Activated naive CD4-positive, alpha-beta T cell (primary cell): Measurements from ENCODE around the gene DLG4.

Source experiments
- DNase-seq, 4 experiments: peaks; one replicate each; lab custom pipeline; 2025; lab: John Stamatoyannopoulos, UW

Gene DLG4

DNA sequence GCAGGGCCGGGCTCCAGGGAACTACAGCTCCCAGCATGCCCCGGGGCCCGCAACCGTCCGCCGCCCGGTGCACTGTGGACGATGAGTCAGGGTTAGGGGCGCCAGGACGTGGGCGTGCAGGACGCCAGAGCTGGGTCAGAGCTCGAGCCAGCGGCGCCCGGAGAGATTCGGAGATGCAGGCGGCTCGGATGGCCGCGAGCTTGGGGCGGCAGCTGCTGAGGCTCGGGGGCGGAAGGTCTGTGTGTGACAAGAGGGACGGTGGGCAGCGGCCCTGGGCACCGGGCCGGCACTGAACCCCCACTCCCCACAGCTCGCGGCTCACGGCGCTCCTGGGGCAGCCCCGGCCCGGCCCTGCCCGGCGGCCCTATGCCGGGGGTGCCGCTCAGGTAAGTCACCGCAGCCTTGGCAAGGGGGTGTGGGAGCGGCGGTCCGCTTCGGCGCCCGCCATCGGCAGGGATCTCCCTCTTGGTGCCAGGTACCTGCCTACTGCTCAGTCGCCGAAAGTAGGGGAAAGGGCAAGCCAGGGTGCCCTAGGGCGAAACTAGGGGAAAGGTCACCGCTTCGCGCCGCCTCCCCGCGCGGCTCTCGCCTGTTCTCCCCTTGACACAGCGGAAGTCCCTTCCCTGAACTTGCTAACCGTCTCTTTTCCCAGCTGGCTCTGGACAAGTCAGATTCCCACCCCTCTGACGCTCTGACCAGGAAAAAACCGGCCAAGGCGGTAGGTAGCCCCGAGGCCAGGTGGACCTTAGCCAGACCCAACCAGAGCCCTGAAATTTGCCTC, at the start of gene DLG4, which contains the start of gene ACADVL:
DLG4 (minus strand) TSS at position 25 of the 781 bp plus-strand sequence.
ACADVL (plus strand) TSS at position 127 of the 781 bp plus-strand sequence; CDS start at position 174, 47 bp downstream.
- peak in 3 of 4 experiments; percentile 44 to 65 (median 63) for DNase-seq

DNA sequence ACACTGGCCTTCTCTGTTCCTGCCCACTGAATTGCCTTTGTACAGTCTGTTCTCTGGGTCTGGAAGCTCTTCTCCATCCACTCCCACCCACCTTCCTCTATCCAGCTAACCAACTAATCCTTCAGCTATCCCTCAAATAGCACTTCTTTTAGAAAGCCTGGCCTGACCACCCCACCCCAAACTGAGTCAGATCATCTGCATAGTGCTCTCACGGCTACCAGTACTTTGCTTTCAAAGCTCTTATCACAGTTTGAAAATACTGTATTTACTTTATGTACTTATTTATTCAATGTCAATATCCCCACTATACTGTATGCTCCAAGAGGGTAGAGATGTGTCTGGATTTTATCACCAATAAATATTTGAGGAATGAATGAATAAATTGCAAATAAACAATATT, 47.1 kb upstream of the DLG4 start:
- DNase-seq: no peak

DNA sequence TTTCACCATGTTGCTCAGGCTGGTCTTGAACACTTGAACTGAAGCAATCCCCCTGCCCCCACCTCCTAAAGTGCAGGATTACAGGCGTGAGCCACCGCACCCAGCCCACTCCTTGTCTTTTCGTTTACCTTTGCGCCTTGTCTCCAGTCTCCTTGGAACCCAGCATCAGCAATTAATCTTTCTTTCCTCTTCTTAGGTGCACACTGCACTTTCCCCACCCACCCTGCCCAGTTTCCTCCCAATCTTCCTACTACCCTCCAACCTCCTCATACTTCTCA, 44.1 kb upstream of the DLG4 start:
- no peak for DNase-seq

DNA sequence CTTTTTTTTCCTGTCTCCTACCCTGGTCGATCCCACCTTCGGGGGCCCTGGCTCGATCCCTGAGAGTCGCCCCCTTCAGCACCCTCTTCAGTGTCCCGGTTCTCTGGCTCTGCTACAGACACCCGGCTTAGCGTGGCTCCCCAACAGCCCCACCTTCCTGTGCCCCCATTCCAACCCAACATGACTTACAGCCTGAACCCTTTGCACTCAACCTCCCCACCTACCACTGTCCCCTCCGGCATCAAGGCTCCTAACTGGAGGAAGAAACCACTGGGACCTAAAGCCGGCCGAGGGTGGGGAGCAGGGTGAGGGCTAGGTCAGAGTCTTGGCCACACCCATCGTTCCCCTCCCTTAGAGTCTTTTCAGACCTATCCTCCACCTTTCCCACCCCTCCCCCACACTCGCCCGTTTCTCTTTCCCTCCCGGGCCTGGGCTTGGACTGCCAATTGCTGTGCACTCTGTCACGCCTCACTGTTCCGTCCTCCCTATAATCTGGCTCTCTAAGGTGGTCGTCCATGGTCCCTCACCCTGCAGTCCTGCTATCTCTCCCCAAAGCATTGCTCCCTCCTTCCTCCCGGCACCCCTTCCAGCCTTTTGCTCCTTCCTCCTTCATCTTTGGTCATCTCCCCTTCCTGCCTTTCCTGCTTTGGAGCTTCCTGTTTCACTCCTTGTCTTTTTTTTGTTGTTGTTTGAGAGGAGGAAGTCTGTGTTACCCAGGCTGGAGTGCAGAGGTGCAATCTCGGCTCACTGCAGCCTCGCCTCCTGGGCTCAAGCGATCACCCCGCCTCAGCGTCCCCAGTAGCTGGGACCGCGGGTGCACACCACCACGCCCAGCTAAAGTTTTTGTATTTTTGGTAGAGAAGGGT, 43.5 kb upstream of the DLG4 start:
- no peak for DNase-seq

DNA sequence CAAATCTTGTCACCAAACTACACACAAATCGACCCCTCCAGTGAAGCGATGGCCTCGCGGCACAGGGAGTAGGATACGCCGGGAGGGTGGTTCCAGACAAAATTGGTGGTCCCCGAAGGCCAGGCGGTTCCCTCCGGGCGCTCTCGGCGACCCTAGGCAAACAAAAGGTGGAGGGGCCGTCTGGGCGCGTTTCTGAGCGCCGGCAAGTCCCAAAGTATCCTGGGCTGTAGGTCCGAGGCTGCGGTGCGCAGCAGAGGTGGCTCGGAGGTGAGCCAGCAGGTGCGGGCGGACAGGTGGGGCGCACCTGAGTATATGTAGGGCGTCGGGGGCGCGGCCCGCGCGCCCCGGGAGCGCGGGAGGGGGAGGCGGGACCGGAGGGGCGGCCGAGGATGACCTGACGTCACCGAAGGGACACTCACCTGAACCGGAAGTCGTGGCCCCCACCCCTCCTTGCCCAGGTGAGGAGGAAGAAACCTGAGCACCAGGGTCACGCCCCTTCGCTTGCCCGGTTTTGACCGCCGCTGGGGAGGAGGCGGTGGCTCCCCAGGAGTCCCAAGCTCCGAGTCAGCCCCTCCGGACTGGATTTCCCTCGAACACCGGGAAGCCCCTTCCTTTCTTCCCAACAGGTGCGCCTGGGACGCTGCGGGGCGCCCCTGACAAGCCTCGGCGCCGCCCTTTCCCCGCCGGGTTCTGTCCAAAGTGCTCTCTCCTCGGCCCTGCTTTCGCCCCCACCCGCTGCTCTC, 42.7 kb upstream of the DLG4 start, which contains the start of gene CLDN7:
CLDN7 (minus strand) TSS at position 287 of the 743 bp plus-strand sequence. CDS start 435 bp downstream, outside the sequence.
- no peak for DNase-seq

DNA sequence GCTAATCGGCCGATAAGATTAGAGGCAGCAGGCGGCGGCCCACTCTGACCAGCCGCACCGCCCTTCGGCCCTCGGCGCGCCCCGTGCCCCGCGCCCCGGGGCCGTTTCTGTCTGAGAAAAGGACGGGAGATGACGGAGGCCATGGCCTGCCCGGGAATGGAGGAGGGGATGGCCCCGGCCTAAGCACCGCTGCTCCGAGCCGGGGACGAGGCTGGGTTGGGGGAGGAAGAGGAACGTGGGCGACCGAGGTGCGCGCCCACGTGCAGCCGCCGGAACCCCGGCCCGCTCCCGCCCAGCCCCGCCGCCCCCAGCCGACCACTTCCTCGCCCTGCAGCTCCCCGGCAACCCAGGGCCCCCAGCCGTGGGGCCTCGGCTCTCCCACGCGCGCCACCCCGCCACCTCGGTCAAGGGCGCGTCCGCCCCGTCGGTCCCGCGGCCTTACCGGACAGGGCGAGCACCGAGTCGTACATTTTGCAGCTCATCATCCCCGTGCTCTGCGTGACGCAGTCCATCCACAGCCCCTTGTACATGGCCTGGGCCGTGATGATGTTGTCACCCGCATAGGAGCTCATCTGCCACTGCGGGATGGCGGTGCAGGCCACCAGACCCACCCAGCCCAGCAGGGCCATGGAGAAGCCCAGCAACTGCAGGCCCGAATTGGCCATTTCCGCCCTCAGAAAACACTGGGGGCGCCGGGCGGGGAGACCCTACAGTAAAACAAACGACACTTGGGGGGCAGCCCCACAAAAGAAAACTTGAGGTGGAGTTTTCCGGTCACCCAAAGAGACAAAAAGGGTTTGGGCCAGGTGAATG, 41.9 kb upstream of the DLG4 start:
- no peak for DNase-seq

DNA sequence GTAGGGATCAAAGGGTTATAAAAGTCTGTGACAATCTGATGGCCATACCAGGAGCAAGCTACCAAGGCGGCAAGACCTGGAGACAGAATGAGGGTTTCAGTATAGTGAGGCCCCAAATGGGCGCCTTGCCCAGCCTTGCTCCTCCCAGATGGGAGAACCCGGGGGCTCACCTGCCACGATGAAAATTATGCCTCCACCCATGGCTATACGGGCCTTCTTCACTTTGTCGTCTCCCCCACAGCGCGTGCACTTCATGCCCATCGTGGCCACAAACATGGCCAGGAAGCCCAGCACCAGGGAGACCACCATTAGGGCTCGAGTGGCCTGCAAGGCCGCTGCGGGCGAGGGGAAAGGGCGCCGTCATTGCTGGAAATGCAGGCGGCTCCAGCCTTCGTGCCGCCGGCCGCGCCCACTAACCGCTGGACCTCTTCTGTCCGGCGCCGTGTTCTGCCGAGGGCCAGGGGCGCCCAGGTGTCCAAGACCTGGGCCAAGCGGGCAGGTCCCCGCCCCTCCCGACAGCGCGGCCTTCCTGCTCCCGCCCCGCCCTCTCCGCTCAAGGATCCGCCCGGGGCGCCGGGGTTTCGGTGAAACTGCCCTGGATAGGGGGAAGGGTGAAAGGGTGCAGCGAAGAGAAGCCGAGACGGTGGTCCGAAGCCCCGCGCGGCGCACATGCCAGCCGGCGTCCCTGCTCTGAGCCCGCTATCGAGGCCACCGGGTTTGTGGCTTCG, 41.2 kb upstream of the DLG4 start:
- peak in 1 of 4 experiments; percentile 31 for DNase-seq

DNA sequence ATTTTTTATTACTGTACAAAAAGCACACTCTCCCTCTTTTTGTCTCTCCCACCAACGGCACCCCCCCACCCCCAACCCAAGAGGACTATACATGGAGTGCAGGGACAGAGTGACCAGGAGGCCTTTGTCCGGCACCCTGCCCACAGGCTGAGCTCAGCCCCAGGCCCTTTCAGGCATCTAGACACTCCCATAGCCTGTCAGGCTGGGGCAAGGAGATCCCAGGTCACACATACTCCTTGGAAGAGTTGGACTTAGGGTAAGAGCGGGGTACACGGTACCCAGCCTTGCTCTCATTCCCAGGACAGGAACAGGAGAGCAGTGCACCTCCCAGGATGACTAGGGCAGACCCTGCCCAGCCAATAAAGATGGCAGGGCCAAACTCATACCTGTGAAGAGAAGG, 40.5 kb upstream of the DLG4 start:
- no peak for DNase-seq

DNA sequence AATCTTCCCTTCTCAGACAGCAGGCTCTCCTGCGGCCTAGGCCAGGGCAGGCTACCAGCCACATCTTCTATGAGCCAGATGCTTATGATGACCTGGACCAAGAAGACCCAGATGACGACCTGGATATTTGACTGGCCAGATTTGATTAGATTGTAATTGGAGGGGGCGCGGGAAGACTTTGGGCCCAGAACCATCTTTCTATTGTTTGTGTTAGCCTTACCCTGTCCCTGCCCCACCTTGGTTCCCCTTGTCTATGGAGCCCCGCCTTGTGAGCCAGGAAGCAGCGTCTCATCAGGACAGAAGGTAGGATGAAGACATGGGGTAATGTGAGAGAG, 39.9 kb upstream of the DLG4 start:
- no peak for DNase-seq

DNA sequence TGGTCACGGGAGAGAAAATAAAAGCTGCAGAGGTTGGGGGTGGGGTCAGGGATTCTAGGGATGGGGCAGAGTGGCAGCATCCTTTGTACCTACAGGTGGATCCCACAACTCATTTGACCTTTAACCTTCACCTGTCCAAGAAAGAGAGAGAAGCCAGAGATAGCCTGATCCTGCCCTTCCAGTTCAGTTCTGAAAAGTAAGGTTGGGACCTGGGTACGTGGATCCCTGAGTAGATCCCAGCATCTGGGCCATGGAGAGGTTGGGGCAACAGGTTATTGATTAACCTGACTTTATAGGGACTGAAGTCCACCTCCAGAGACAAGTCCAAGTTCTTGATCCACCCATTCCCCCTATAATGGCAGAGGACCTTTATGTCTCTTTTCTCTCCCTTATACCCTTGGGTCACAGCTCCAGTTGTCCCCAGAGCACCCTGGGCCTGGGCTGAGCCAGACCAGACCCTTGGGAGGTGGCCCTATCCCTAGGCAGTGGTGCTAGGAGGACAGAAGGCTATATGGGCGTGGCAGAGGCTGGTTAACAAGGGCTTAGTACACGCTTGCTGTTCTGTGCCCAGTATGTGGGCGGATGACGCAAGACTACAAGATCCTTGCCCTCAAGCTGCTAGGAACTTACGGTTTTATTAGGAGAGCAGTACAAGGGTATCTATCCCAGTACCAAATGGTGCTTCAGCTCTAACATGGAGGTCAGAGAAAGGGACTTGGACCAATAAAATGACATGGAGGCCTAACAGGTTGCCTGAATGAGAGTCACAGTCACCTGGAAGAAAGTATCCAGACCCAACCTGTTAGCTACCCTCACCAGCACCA, 39.3 kb upstream of the DLG4 start:
- no peak for DNase-seq

DNA sequence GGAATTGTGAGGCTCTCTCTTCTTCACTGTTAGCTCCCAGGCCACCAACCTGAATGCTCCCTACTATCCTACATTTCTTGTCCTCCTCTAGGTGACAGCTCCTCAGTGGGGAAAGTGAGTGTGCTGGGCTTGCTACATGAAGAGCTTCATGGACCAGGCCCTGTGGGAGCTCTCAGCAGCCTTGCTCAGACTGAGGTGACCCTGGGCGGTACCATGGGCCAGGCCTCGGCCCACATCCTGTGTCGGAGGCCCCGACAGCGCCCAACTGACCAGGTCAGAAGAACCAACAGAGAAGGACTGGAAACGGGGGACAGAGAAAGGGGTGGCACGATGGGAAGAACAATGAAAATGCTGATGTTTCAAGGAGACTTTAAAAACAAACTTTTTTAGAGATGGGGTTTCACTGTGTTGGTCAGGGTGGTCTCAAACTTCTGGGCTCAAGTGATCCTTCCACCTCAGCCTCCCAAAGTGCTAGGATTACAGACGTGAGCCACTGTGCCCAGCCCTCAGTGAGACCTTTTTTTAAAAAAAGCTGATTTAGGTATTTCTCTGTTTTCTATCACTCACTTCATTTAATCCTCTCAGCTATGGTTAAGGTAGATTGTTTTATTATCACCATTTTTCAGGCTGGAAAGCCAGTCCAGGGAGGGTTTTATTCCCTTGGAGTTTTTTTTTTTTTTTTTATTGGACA, 37.3 kb upstream of the DLG4 start:
- no peak for DNase-seq

DNA sequence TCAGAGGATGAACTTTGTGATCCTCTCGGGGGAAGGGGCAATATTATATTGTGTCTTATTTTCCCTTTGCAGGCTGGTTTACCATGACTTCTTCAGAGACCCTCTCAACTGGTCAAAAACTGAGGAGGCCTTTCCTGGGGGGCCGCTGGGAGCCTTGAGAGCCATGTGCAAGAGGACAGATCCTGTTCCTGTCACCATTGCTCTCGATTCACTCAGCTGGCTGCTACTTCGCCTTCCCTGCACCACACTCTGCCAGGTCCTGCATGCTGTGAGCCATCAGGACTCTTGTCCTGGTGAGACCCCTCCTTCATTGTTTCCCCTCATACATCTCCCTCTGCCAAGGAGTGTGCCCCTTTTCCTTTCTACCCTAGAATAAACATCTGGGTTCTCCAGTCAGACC, 34.9 kb upstream of the DLG4 start:
- DNase-seq: no peak

DNA sequence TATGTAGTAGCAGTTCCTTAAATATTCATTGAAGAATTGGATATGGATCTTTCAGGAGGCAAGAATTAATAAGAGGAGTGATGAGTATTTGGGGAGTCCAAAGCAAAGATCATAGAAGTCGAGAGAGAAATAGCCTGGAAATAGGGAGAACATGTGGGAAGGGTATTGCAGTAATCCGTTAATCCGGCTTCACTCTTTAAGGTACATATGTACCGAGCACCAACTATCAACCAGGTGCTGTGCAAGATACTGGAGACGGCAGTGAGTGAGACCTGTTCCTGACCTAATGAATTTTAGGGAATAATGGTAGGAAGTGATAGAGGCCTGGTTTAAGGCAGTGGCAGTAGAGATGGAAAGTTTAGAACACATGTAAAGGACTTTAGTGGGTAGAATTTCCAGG, 33.4 kb upstream of the DLG4 start:
- DNase-seq: no peak

DNA sequence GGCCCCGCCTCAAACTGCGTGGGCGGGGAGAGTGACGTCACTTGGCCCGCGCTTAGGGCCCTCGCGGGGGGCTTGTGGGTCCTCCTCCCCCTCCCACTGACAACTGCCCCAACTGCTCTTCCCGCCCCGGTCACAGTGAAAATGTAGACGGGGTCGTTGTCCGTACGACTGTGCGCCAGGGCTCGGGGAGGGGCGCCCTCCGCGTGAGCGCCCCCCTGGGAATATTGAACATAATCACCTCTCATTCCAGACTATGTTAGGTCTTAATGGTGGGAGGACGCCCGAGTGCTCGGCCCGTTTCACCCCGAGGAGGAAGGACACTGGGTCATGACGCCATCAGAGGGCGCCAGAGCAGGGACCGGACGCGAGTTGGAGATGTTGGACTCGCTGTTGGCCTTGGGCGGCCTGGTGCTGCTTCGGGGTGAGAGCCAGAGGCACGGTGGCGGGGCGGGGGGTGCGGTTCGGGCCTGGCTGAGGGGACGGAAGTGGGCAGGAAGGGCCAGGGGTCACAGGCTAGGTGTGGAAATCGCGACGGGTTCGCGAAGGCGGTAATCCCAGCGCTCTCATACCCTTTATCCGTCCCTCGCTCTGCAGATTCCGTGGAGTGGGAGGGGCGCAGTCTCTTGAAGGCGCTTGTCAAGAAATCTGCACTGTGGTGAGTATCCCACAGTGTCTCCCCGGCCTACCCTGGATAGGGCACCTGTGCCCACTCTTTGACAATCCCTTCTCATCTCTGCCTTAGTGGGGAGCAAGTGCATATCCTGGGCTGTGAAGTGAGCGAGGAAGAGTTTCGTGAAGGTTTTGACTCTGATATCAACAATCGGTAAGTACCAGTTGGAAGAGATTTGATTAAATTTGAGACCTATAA, 32.8 kb upstream of the DLG4 start, which contains the start of gene ELP5:
ELP5 (plus strand) TSS at position 40 of the 868 bp plus-strand sequence; CDS start at position 376, 336 bp downstream.
- peak; percentile 70 to 77 (median 73) for DNase-seq

DNA sequence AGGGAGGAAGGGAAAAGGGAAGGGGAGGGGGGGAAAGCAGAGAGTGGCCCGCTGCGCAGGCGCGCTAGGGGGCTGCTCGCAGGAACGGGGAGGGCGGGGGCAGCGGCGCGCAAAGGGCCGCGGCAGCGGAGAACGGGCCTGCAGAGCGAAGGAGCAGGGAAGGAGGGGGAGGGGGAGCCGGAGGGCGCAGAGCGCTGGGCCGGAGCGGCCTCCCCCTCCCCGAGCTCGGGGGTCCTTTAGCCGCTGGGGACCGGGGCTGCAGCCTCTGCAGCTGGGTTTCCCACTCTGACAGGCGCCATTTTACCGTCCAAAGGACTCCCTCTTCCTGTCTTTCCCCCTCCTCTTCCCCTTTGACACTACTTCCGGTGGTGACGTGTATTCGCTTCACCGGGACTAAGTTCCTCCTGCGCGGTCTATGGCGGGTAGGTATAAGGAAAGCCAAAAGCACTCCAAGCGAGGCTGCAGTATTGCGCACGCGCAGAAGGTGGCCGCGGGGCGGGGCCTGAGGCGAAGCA, 32.1 kb upstream of the DLG4 start, which contains the start of gene CTDNEP1:
CTDNEP1 (minus strand) TSS at position 74 of the 515 bp plus-strand sequence. CDS start 438 bp downstream, outside the sequence.
- peak; percentile 98 to 99 (median 98) for DNase-seq

DNA sequence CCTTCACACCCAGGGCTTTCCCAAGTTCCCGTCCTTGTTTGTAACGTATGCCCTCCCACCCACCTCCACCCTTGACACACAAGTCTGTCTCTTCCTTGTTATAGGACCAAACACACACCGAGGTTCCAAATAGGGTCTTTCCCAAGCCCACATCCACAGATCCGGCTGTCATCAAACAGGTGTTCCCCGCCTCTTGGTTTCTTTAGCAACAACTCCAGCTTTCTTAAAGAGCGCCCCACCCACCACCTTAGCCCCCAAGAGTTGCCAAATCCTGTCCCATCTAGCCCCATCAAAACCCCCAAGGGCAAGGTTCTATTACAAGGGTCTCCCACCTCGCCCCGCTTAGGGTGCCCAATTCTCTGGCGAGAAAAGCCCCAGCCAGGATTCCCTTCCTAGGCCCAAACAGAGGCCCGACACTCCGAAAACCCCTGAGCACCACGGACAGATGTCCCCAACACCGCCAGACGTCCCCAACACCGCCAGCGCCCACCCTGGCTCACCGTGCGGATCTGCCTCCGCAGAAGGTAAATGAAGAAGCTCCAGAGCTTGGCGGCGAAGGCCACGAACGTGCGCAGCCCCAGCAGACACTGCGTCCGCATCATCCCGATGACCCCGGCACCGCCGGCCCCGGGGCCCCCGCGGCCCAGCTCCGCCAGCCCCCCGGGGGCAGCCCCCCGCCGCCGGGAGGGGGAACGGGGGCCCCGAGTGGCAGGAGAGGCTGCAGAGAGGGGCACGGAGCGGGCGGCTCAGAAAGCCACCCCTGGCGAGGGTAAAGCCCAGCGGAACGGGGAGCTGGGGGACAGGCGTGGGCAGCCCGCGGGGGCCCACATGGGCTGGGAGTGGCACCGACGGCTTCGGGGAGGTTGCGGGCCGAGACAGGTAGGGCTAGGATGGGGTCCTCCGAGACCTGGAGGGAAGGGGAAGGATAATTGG, 31.3 kb upstream of the DLG4 start:
- no peak for DNase-seq

DNA sequence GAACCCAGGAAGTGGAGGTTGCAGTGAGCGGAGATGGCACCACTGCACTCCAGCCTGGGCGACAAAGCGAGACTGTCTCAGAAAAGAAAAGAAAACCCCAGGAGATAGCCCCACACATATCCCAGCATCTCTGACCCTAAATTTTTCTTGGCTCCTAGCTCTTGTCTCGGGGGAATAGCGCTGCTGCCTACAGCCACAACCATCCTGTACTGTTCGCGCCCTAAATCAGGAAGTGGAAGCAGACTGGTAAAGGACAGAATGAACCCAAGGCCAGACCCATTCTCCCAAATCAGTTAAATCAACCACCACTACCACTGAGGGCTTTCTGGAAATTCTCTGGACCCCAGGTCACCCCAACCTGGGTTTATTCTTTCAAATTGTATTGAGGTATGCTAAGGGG, 30.2 kb upstream of the DLG4 start:
- no peak for DNase-seq
